Neural progenitor cell (in vitro differentiated cells): ENCODE results near the gene ZP1.

ENCODE experiments used
- EZH2 ChIP-seq: fragments of 200-600 bp; sonication (generic); IDR thresholded peaks from 2 replicates; pipeline ENCODE4 v1.6.1; 2017; ENCODE audit warnings: antibody characterized with exemption, mild to moderate bottlenecking, moderate library complexity
- EZH2phosphoT487 ChIP-seq: fragments of 200-600 bp; sonication (generic); IDR thresholded peaks from 2 replicates; pipeline ENCODE4 v1.6.1; 2017; ENCODE audit warnings: antibody characterized with exemption
- TF ChIP-seq, protein P1 (sequence below): fragments of 200-600 bp; sonication (generic); IDR thresholded peaks from 2 replicates; pipeline ENCODE4 v1.5.1; 2017; ENCODE audit warnings: antibody characterized with exemption, mild to moderate bottlenecking

DNA sequence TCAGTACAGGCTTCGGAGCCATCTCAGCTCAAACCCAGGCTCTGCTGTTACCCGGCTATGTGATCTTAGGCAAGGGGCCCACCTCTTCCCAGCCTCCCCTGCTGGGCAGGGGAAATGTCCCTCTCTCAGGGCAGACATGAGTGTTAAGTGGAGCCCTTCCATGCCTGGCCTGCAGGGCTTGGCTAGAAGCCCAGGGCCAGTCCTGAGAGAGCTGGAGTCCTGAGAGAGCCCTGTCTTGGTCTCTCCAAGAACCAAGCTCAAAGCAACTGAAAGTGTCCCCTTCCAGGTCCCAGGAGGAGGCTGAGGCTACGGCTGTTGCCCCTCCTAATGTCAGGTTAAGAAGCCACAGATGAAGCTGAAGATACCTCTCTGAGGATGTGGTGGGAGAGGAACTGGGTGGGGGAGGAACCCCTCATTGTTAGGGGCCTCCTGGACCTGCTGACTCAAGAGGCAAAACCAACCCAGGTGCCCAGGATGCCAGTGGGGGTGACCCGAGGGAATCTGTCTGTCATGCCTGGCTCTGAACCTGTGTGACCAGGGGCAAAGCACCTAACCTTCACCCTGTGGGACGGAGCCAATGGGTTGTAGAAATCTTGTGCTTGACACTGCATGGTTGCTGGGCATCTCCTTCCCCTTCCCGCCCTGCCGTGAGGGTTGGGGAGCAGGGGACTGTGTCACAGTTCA lies 4.2 kb downstream of the ZP1 start:
- TF ChIP-seq, protein P1, sequence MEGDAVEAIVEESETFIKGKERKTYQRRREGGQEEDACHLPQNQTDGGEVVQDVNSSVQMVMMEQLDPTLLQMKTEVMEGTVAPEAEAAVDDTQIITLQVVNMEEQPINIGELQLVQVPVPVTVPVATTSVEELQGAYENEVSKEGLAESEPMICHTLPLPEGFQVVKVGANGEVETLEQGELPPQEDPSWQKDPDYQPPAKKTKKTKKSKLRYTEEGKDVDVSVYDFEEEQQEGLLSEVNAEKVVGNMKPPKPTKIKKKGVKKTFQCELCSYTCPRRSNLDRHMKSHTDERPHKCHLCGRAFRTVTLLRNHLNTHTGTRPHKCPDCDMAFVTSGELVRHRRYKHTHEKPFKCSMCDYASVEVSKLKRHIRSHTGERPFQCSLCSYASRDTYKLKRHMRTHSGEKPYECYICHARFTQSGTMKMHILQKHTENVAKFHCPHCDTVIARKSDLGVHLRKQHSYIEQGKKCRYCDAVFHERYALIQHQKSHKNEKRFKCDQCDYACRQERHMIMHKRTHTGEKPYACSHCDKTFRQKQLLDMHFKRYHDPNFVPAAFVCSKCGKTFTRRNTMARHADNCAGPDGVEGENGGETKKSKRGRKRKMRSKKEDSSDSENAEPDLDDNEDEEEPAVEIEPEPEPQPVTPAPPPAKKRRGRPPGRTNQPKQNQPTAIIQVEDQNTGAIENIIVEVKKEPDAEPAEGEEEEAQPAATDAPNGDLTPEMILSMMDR, result no peak
- TF ChIP-seq EZH2, result no peak
- no peak for TF ChIP-seq EZH2phosphoT487
